HG03064 (cell line): ENCODE measurements around the gene NBEAL1.
"Not testable (repeated sequence)": the region's sequence is repeated elsewhere in the genome, so short reads cannot be mapped to it uniquely, and the experiment has no call there.

Experiments used
- ATAC-seq: cut with Tn5 transposase; IDR thresholded peaks from one replicate; pipeline ENCODE4 v1.9.1; 2021; ENCODE audit warnings: low read depth; ENCODE audit not compliant: unreplicated experiment

Gene NBEAL1

GRCh38 chr2:203014456-203015199 lies at the start of gene NBEAL1:
Gene NBEAL1 (plus strand): TSS chr2:203014875. CDS start chr2:203016385, 1,510 bp downstream.
- peak; percentile 98 for ATAC-seq

- no peak for ATAC-seq
These were observed 48.7 kb upstream of the NBEAL1 start for GRCh38 chr2:202965810-202966460.

GRCh38 chr2:202969404-202969803 lies 45.3 kb upstream of the NBEAL1 start:
- not testable (repeated sequence) for ATAC-seq

- ATAC-seq: no peak
These were observed 37.9 kb upstream of the NBEAL1 start for GRCh38 chr2:202976809-202977208.

GRCh38 chr2:202982779-202983491 lies 31.7 kb upstream of the NBEAL1 start:
- no peak for ATAC-seq

- ATAC-seq: no peak
These were observed 24.9 kb upstream of the NBEAL1 start for GRCh38 chr2:202989749-202990148.

- no peak for ATAC-seq
These were observed 24.2 kb upstream of the NBEAL1 start for GRCh38 chr2:202990501-202990900.

GRCh38 chr2:202997113-202997512 lies 17.6 kb upstream of the NBEAL1 start:
- ATAC-seq: not testable (repeated sequence)

- no peak for ATAC-seq
These were observed 12.4 kb upstream of the NBEAL1 start for GRCh38 chr2:203002054-203002821.

- no peak for ATAC-seq
These were observed 11.0 kb upstream of the NBEAL1 start for GRCh38 chr2:203003716-203004115.

GRCh38 chr2:203016716-203017115 lies 2.0 kb downstream of the NBEAL1 start:
- no peak for ATAC-seq

- no peak for ATAC-seq
These were observed 3.5 kb downstream of the NBEAL1 start for GRCh38 chr2:203018181-203018580.

- ATAC-seq: no peak
These were observed 4.5 kb downstream of the NBEAL1 start for GRCh38 chr2:203019142-203019541.

GRCh38 chr2:203021991-203022390 lies 7.3 kb downstream of the NBEAL1 start:
- ATAC-seq: no peak

GRCh38 chr2:203022751-203023150 lies 8.1 kb downstream of the NBEAL1 start:
- no peak for ATAC-seq

GRCh38 chr2:203025592-203025991 lies 10.9 kb downstream of the NBEAL1 start:
- no peak for ATAC-seq

GRCh38 chr2:203030545-203030944 lies 15.9 kb downstream of the NBEAL1 start:
- ATAC-seq: no peak

GRCh38 chr2:203030991-203031390 lies 16.3 kb downstream of the NBEAL1 start:
- no peak for ATAC-seq

GRCh38 chr2:203033395-203033794 lies 18.7 kb downstream of the NBEAL1 start:
- ATAC-seq: no peak

GRCh38 chr2:203035879-203036470 lies 21.3 kb downstream of the NBEAL1 start:
- no peak for ATAC-seq
